ENCODE data around the gene SPC25.
"Not testable (repeated sequence)": the region's sequence is repeated elsewhere in the genome, so short reads cannot be mapped to it uniquely, and the experiment has no call there.

Gene SPC25, protein sequence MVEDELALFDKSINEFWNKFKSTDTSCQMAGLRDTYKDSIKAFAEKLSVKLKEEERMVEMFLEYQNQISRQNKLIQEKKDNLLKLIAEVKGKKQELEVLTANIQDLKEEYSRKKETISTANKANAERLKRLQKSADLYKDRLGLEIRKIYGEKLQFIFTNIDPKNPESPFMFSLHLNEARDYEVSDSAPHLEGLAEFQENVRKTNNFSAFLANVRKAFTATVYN

DNA sequence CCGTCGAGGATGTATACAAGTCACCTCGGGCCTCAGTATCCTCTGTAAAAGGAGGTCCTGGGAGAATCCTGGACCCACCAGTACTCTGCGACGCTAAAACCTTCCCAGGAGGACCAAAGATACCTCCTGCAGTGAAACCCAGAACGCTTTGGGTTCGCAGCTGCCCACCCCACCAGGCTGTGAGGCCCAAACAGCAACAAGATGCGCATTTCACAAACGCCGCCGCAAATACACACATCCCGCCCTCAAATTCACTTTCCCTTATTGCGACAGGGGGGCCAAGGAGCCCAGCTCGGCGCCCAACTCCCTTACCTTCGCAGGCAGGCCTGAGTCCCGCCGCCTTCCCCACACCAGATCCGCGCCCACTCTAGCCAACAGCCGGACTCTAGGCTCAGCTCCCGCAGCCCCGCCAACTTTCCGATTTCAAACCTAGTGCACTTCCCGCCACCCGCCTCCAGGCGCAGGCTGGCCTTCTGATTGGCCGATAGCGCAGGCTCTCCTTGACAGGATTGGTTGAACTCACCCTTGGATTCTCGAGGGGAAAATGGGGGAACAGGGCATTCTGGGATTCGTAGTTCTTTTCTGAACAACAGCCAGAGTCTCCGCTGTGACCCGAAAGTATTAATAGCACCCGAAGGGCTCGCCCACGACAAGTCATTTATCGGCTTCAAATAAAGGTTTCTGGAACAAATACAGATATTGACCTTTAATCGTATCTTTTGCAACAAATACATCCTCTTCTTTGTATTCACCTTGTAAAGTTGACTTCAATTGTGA lies at the start of gene SPC25:
SPC25 (minus strand) TSS at position 425 of the 777 bp plus-strand sequence. CDS start 911 bp downstream, outside the sequence.
- TF ChIP-seq, protein P1, sequence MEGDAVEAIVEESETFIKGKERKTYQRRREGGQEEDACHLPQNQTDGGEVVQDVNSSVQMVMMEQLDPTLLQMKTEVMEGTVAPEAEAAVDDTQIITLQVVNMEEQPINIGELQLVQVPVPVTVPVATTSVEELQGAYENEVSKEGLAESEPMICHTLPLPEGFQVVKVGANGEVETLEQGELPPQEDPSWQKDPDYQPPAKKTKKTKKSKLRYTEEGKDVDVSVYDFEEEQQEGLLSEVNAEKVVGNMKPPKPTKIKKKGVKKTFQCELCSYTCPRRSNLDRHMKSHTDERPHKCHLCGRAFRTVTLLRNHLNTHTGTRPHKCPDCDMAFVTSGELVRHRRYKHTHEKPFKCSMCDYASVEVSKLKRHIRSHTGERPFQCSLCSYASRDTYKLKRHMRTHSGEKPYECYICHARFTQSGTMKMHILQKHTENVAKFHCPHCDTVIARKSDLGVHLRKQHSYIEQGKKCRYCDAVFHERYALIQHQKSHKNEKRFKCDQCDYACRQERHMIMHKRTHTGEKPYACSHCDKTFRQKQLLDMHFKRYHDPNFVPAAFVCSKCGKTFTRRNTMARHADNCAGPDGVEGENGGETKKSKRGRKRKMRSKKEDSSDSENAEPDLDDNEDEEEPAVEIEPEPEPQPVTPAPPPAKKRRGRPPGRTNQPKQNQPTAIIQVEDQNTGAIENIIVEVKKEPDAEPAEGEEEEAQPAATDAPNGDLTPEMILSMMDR (IDR thresholded peaks at IDR 0.05; ENCODE audit: insufficient read depth, missing control alignments): no peak
- peak; percentile 89 for DNase-seq (ENCODE audit: insufficient read length, low spot score)
- FAIRE-seq: peak; percentile 84

DNA sequence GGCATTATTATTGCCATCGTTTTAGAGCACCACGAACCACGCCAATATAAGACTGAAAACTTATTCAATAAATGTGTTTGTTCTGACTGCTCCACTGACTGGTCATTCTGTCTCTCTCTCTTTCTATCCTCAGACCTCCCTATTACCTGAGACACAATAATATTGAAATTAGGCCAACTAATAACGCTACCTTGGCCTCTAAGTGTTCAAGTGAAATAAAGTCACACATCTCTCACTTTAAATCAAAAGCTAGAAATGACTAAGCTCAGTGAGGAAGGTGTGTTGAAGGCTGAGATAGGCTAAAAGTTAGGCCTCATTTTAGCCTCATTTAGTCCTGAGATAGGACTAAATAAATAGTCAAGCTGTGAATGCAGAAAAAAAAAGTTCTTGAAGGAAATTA lies 49.7 kb upstream of the SPC25 start:
- no peak for DNase-seq (ENCODE audit: insufficient read length, low spot score)
- TF ChIP-seq, protein P1 (IDR thresholded peaks at IDR 0.05; ENCODE audit: insufficient read depth, missing control alignments): no peak
- no peak for FAIRE-seq

DNA sequence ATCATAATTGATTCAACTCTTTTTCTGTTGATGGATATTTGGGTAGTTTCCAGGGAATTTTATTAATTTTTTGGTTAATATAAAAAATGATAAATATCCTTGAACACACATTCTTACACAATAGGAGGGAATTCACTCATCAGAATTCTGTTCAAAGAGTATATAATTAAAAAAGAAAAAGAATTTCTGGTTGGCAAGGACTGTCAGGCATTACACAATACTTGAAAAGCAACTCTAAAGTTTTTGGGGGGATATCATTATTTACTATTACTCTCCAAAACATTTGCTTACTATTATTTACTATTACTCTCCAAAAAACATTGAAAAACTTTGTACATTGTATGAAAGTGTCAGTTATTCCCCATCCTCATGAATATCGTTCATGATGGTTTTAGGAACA lies 48.8 kb upstream of the SPC25 start:
- DNase-seq (ENCODE audit: insufficient read length, low spot score) (no peak), FAIRE-seq (no peak)
- TF ChIP-seq, protein P1 (IDR thresholded peaks at IDR 0.05; ENCODE audit: insufficient read depth, missing control alignments): no peak

DNA sequence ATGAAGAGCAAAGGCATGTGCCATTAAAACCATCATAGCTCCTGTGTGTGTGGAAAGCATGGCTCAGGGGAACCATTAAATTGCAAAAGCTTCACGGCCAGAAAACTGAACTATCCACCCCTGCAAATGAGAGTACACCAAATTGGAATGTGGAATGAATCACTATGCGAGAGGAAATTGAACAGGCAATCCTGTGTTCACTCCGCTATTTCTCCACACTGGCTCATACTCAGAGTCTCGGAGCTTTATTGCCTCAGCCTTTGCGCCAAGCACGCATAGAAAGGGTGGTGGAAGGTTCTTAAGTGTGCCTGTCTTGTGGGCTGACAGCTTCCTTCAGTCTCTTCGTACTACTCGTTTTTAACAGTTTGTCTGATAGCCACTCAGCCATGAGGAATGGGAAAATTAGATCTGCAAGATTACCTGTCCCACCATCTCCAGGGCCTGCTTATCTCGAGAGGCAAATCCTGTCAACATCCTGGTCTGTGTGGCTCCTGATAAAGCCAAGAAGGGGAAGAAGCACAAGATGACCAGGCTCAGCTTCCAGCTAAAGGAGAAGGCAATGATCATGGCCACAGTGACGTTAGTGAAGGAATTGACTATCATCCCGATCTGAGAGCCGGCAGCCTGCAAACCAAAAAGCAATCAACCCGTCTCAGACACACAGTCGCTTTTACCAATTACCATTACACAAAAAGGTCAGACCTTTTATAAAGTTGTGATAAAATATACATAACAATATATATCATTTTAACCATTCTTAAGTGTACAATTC lies 45.8 kb upstream of the SPC25 start:
- DNase-seq (ENCODE audit: insufficient read length, low spot score) (no peak), FAIRE-seq (no peak)
- TF ChIP-seq, protein P1 (IDR thresholded peaks at IDR 0.05; ENCODE audit: insufficient read depth, missing control alignments): no peak

DNA sequence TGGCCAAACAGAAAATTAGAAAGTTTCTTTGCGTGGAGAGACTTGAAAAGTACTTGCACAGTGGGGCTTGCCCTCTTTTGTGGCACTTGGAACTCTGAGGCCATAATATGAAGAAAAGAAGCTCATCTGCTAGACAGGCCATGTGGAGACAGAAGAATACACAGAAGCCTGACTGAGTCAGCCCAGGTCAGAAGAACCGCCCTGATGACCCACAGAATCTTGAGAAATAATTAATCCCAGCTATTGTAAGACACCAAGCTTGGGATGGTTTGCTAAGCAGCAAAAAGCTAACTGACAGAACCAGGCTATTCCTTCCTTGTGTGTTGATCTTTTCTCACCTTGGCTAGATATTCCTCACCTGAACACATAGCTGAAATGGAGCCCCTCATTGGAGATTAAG lies 44.6 kb upstream of the SPC25 start:
- TF ChIP-seq, protein P1 (IDR thresholded peaks at IDR 0.05; ENCODE audit: insufficient read depth, missing control alignments): no peak
- FAIRE-seq (no peak), DNase-seq (ENCODE audit: insufficient read length, low spot score) (no peak)

DNA sequence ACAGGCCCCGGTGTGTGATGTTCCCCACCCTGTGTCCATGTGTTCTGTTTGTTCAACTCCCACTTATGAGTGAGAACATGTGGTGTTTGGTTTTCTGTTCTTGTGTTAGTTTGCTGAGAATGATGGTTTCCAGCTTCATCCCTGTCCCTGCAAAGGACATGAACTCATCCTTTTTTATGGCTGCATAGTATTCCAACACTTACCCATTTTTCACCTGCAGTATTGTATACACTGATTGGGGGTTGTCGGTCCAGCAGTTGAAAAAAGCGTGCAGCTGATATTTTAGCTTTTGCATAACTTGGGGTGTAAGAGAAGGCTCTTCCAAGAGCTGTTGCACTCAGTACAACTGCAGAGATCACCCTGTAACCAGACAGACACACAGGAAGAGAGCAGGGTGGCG lies 41.9 kb upstream of the SPC25 start:
- DNase-seq (ENCODE audit: insufficient read length, low spot score); FAIRE-seq: not testable (repeated sequence)

DNA sequence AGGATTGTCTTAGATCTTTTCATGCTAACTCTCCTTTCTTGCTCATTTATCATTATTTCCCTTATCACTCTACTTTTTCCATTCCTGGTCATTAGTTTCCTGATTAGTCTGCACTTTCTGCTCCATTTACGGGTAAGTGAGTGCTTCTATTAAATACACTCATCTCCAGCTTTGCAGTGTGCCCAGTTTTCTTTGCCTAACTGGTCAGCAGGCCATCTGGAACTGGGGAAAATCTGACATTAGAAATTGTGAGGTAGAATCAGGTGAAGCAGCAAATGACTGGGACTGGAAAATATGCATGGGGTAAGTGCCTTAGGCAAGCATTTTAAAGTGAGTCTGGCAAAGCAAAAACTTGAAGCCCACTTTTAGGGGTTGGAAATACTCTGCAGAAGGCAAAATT lies 40.0 kb upstream of the SPC25 start:
- DNase-seq (ENCODE audit: insufficient read length, low spot score) (no peak), FAIRE-seq (no peak)
- TF ChIP-seq, protein P1 (IDR thresholded peaks at IDR 0.05; ENCODE audit: insufficient read depth, missing control alignments): no peak

All from D721Med (cell line).